LNCaP clone FGC (cell line): ENCODE results near the gene IFFO2.

Source experiments
- DNase-seq: peaks from one replicate; pipeline ENCODE4 v3.0.0-alpha.2; 2011; ENCODE audit warnings: low read depth
- H3K4me3 ChIP-seq: 2 replicates; pipeline ENCODE4 v1.5.1; 2011; ENCODE audit warnings: mild to moderate bottlenecking, low read depth, low read length, control low read depth
- TF ChIP-seq, protein P1 (sequence below): IDR thresholded peaks from 2 replicates; pipeline ENCODE4 v1.5.1; 2012; ENCODE audit warnings: mild to moderate bottlenecking; ENCODE audit not compliant: control insufficient read depth, insufficient read depth; ENCODE audit errors: extremely low read depth

The IFFO2 gene

DNA sequence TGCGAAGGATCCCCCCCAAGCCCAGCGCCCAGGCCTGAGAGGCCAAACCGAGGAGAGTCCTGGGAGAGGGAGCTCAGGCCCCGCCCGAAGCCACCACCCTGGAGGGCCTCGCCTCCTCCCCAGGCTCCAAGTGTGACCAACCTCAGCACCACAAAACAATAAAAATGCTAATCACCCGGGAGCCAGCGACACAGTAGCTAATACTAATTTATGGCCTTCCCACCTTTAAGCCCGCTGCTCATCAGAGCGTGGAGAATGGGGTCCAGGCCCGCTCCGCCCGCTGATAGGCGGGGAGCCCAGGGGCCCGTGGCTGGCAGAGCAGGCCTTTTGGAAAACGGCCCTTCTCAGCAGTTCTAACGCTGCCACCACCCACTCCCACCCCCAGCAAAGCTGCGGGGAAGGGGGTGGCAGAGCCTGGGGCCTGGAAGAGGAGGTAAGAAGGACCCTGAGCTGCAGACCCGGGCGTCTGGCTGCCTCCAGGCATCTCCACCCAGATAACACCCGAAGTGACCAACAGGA lies 76.6 kb downstream of the IFFO2 start:
- no peak for DNase-seq
- TF ChIP-seq, protein P1, sequence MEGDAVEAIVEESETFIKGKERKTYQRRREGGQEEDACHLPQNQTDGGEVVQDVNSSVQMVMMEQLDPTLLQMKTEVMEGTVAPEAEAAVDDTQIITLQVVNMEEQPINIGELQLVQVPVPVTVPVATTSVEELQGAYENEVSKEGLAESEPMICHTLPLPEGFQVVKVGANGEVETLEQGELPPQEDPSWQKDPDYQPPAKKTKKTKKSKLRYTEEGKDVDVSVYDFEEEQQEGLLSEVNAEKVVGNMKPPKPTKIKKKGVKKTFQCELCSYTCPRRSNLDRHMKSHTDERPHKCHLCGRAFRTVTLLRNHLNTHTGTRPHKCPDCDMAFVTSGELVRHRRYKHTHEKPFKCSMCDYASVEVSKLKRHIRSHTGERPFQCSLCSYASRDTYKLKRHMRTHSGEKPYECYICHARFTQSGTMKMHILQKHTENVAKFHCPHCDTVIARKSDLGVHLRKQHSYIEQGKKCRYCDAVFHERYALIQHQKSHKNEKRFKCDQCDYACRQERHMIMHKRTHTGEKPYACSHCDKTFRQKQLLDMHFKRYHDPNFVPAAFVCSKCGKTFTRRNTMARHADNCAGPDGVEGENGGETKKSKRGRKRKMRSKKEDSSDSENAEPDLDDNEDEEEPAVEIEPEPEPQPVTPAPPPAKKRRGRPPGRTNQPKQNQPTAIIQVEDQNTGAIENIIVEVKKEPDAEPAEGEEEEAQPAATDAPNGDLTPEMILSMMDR: no peak
- H3K4me3 ChIP-seq: no peak overlapping the region

DNA sequence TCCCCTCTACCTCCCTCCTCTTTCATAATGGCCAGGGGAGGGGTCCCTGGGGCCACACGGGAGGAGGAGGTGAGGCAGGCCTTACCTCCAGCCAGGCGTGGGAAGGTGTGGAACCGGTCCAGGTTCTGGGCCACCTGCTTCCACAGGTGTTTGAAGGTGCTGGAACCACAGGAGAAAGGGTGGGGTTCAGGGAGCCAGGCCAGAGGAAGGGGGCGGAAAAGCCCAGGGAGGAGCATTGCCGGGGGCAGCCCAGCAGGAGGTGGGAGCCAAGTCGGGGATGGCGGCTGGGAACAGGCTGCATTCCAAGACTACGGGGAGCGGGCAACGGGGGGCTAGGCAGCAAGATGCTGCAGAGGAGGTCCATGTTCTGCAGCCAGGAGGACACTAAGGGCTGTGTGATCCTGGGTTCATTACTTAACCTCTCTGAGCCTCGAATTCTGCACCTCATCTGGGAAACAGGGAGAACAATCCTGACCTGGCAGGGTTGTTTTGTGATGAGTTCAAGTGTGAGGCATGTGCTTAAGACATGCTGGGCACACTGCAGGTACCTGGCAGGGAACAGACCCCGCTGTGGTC lies 77.2 kb downstream of the IFFO2 start:
- TF ChIP-seq, protein P1: no peak
- no peak overlapping the region for H3K4me3 ChIP-seq
- DNase-seq: no peak

DNA sequence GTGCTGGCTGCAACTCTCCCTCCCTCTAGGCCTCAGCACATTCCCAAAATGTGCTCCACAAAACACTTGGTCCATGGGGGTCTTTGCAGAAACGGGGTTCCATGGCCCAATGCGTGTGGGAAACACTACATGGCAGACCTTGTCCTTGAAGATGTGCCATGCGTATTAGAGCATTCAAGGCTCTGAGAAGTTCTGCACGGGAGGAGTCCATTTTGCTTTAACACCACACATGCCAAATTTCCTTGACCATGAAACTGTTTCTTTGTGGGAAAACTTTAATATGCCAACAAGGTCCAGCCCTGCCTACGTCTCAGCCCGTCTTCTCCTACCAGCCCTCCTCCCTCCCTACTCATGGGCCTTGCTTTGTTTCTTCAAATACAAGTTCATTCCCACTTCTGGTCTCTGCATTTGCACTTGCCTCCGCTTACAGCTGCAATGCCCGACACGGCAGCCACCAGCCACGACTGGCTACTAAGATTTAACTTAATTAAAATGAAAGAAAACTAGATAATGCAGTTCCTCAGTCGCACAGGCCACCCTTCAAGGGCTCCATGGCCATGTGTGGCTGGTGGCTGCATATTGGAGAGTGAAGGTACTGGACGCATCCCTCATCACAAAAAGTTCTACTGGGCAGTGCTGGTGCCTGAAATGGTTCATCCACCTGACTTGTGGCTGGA lies 77.8 kb downstream of the IFFO2 start:
- H3K4me3 ChIP-seq: no peak overlapping the region
- TF ChIP-seq, protein P1: no peak
- no peak for DNase-seq

DNA sequence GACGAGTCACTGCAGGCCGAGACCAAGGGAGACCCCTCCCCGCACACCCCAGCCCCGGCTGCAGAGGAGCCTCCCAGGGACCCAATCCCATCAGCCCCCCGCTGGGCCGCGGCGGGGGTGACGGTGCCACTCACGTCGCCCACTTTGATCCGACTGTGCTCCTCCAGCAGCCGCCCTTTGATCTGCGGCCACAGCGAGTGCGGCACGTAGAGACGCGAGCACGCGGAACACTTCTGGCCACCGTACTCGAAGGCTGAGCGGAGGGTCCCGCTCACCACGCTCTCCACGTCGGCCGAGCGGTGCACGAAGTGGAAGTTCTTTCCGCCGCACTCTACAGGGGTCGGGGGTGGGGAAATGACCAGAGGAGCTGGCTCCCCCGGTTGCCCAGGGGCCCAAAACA lies 79.2 kb downstream of the IFFO2 start:
- no peak overlapping the region for H3K4me3 ChIP-seq
- TF ChIP-seq, protein P1: no peak
- no peak for DNase-seq

DNA sequence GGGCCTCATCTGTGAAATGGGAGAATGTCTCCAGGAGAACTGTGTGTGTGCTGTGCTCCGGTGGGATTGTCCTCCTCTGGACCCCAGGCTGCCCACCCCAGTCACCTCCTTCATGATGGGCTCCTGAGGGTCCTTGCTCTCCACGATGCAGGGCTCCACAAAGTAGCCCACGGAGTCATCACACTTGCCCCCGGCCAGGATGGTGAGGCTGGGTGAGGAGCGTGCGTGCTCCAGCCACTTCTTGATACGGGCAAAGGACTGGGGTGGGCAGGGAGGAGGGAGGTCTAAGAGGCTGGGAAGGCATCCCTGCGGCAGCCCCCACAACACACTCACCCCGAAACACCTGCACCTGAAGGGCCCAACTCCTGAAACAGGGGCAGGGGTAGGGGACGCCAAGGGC lies 80.3 kb downstream of the IFFO2 start:
- H3K4me3 ChIP-seq: no peak overlapping the region
- no peak for DNase-seq
- TF ChIP-seq, protein P1: no peak

DNA sequence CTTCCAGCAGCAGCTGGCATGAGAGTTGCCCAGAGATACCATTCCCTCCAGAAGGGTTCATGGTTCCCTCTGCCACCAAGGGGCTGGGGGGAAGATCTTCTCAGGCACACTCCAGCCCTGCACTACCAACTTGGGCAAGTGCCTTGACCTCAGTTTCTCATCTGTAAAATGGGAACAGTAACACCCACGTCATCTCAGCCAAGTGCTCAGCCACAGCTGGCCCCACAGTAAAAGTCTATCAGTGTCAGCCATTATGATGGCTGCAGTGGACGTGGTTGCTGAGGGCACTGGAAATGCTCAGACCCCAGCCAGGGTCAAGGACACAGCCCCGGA lies 80.7 kb downstream of the IFFO2 start:
- TF ChIP-seq, protein P1: no peak
- H3K4me3 ChIP-seq: no peak overlapping the region
- no peak for DNase-seq
